Measurements from ENCODE around the gene GTF3C1. TPM values are rescaled to one million over a fixed set of nuclear protein-coding genes. Genes with fewer than 3 reads are reported as not detected.

Gene GTF3C1
- total RNA-seq, 4 donors from 2014 or later, result 73.2 to 247 (median 85.3) TPM

DNA sequence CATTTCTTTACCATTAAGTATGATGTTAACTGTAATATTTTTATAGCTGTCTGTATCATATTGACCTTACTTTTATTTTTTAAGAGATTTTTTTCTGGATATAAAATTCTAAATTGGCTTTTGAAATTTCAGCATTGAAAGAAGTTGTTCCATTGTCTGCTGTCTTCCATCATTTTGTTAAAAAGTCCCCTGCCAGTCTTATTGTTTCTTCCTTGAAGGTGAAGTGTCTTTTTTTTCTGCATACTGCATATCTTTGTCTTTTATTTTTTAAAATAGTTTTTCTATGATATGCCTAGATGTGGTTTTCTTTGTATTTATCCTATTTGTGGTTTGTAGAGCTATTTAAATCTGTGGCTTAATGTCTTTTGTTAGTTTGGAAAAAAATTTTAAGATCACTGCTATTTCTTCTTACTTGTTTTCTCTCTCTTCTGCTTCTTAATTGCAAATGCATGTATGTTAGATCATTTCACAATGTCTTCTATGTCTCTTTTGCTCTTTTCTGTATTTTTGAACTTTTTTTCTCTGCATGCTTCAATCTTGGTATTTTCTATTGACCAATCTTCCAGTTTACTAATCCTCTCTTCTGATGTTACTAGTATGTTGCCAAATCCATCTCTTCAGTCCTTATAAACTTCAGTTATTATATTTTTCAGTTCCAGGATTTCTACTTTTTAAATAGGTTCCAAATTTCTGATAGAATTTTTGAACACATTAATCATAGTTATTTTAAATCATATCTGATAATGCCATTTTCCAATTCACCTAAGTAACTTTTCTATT lies 127.6 kb downstream of the GTF3C1 start:
- no peak overlapping the region for H3K27ac ChIP-seq
- no peak overlapping the region for H3K4me3 ChIP-seq
- no peaks in the 10 kb centered on the region for H3K36me3 ChIP-seq
- TF ChIP-seq POLR2A (IDR thresholded peaks at IDR 0.05), result no peak
- TF ChIP-seq, protein P1, sequence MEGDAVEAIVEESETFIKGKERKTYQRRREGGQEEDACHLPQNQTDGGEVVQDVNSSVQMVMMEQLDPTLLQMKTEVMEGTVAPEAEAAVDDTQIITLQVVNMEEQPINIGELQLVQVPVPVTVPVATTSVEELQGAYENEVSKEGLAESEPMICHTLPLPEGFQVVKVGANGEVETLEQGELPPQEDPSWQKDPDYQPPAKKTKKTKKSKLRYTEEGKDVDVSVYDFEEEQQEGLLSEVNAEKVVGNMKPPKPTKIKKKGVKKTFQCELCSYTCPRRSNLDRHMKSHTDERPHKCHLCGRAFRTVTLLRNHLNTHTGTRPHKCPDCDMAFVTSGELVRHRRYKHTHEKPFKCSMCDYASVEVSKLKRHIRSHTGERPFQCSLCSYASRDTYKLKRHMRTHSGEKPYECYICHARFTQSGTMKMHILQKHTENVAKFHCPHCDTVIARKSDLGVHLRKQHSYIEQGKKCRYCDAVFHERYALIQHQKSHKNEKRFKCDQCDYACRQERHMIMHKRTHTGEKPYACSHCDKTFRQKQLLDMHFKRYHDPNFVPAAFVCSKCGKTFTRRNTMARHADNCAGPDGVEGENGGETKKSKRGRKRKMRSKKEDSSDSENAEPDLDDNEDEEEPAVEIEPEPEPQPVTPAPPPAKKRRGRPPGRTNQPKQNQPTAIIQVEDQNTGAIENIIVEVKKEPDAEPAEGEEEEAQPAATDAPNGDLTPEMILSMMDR (IDR thresholded peaks at IDR 0.05), result no peak
- H3K4me1 ChIP-seq, result no peaks in the 10 kb centered on the region
- no peaks in the 10 kb centered on the region for H3K27me3 ChIP-seq
- H3K9me3 ChIP-seq, result peaks cover 0 to 11% of the 10 kb centered on the region in 2 donors
- intact Hi-C loops (cut with DNase I; ENCODE audit: low total_unique reads), result no loop called here
- no peak for DNase-seq

DNA sequence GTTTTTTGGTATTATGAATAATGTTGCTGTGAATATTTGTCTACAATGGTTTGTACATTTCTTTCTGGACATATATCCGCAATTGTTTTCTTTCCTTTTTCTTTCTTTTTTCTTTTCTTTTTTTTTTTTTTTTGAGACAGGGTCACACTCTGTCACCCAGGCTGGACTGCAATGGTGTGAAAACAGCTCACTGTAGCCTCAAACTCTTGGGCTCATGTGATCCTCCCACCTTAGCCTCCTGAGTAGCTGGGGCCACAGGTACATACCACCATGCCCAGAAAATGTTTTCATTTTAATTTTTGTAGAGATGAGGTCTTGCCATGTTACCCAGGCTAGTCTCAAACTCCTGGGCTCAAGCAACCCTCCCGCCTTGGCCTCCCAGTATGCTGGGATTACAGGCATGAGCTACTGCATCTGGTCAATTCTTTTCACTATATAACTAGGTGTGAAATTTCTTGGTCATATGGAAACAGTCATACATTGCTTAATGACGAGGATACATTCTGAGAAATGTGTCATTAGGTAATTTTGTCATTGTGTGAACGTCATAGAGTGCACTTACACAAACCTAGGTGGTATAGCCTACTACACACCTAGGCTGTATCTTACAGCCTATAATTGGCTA lies 132.6 kb downstream of the GTF3C1 start:
- Histone ChIP-seq H3K9me3 (peaks cover 0 to 6% of the 10 kb centered on the region in 2 donors), H3K27me3 (no peaks in the 10 kb centered on the region), H3K36me3 (no peaks in the 10 kb centered on the region), H3K4me1 (no peaks in the 10 kb centered on the region), H3K27ac (no peak overlapping the region), H3K4me3 (no peak overlapping the region)
- TF ChIP-seq, protein P1 (IDR thresholded peaks at IDR 0.05), result no peak
- no peak for TF ChIP-seq POLR2A (IDR thresholded peaks at IDR 0.05)
- DNase-seq, result no peak
- intact Hi-C loops (cut with DNase I; ENCODE audit: low total_unique reads), result no loop called here

DNA sequence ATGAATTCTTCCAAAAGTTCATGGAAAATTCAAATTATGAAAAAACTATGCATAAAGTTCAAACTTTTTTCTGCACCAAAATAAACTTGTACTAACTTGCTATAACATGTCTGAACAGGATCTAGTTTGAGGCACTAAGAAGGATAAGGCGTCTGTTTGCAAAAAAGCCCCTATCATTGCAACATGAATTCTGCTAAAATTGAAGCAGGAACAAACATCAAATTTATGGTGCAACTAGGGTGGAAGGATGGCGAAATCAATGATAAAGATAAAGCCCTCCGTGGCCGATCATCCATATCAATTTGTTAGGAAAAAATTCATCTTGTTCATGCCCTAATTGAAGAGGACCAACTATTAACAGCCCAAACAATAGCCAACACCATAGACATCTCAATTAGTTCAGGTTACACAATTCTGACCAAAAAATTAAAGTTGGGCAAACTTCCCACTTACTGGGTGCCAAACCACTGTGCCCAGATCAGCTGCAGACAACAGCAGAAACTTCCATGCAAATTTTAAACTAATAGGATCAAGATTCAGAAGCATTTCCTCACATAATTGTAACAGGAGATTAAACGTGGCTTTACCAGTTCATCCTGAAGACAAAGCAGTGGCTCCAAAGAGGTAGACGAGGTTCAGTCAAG lies 134.8 kb downstream of the GTF3C1 start:
- Histone ChIP-seq H3K27ac (no peak overlapping the region), H3K4me1 (no peaks in the 10 kb centered on the region), H3K9me3 (no peaks in the 10 kb centered on the region), H3K27me3 (no peaks in the 10 kb centered on the region), H3K36me3 (no peaks in the 10 kb centered on the region), H3K4me3 (no peak overlapping the region)
- DNase-seq, result no peak
- intact Hi-C loops (cut with DNase I; ENCODE audit: low total_unique reads), result no loop called here
- TF ChIP-seq, protein P1 (IDR thresholded peaks at IDR 0.05), result no peak
- TF ChIP-seq POLR2A (IDR thresholded peaks at IDR 0.05), result no peak

DNA sequence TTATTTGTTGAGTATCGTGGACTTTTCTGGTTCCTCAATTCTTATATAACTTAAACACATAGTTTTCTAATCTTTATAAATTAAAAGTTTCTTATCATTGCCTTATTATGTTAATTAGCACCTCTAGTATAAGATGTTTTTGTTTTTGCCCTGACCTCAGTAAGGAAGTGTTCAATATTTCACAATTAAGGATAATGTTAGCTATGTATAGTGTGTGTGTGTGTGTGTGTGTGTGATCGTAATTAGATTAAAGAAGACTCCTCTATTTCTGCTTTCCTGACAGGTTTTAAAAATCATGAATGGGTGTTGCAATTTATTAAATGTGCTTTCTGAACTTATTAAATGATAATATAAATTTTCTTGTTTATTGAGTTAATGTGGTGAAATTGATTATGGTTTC lies 135.8 kb downstream of the GTF3C1 start:
- intact Hi-C loops (cut with DNase I; ENCODE audit: low total_unique reads), result no loop called here
- Histone ChIP-seq H3K36me3 (no peaks in the 10 kb centered on the region), H3K4me1 (no peaks in the 10 kb centered on the region), H3K27ac (no peak overlapping the region), H3K27me3 (no peaks in the 10 kb centered on the region), H3K9me3 (no peaks in the 10 kb centered on the region), H3K4me3 (no peak overlapping the region)
- TF ChIP-seq, protein P1 (IDR thresholded peaks at IDR 0.05), result no peak
- TF ChIP-seq POLR2A (IDR thresholded peaks at IDR 0.05), result no peak
- no peak for DNase-seq

DNA sequence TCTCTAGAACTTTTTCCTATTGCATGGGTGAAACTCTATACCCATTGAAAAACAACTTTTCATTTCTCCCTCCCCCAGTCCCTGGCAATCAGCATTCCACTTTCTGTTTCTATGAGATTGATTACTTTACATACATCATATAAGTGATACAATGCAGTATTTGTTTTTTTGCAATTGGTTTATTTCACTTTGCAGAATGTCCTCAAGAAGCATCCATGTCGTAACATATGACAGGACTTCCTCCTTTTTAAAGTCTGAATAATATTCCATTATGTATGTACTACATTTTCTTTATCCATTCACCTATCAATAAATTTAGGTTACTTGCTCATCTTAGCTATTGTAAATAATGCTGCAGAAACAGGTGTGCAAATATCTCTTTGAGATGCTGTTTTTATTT lies 139.0 kb downstream of the GTF3C1 start:
- no peak for DNase-seq
- intact Hi-C loops (cut with DNase I; ENCODE audit: low total_unique reads), result no loop called here

More for the DNA sequence above, 139.0 kb downstream of the GTF3C1 start:
- no peak overlapping the region for H3K27ac ChIP-seq
- no peak for TF ChIP-seq POLR2A (IDR thresholded peaks at IDR 0.05)
- TF ChIP-seq, protein P1 (IDR thresholded peaks at IDR 0.05), result no peak
- no peaks in the 10 kb centered on the region for H3K36me3 ChIP-seq
- no peaks in the 10 kb centered on the region for H3K27me3 ChIP-seq
- no peak overlapping the region for H3K4me3 ChIP-seq
- H3K9me3 ChIP-seq, result no peaks in the 10 kb centered on the region
- no peaks in the 10 kb centered on the region for H3K4me1 ChIP-seq

All from uterus (tissue), 4 donors.